Trophoblast cell (in vitro differentiated cells and primary cell): ENCODE results near the gene EFNA5.

ENCODE experiments used
- DNase-seq, 2 donors: peaks; one replicate each; pipeline ENCODE4 v3.0.0-alpha.2; 2016
- H2AFZ ChIP-seq: 2 replicates; pipeline ENCODE4 v1.6.1; 2013; ENCODE audit warnings: low read length, moderate library complexity, mild to moderate bottlenecking; ENCODE audit not compliant: insufficient read depth, poor library complexity
- H2AK5ac ChIP-seq: 2 replicates; pipeline ENCODE4 v1.6.1; 2013; ENCODE audit warnings: mild to moderate bottlenecking, low read length
- H2BK120ac ChIP-seq: 2 replicates; pipeline ENCODE4 v1.6.1; 2013; ENCODE audit warnings: low read length, mild to moderate bottlenecking, moderate library complexity; ENCODE audit not compliant: insufficient read depth, poor library complexity
- H2BK12ac ChIP-seq: 2 replicates; pipeline ENCODE4 v1.6.1; 2013; ENCODE audit warnings: mild to moderate bottlenecking, low read length, moderate library complexity
- H2BK5ac ChIP-seq: 2 replicates; pipeline ENCODE4 v1.6.1; 2013; ENCODE audit warnings: low read length, low read depth, moderate library complexity, mild to moderate bottlenecking; ENCODE audit not compliant: poor library complexity
- H3K14ac ChIP-seq: 2 replicates; pipeline ENCODE4 v1.6.1; 2013; ENCODE audit warnings: mild to moderate bottlenecking, low read length
- H3K18ac ChIP-seq: 2 replicates; pipeline ENCODE4 v1.6.1; 2013; ENCODE audit warnings: mild to moderate bottlenecking, low read length
- H3K23ac ChIP-seq: 2 replicates; pipeline ENCODE4 v1.6.1; 2013; ENCODE audit warnings: low read length
- H3K27ac ChIP-seq: 2 replicates; pipeline ENCODE4 v1.5.1; 2013; ENCODE audit warnings: low read depth, mild to moderate bottlenecking, inconsistent platforms, low read length, moderate library complexity
- H3K27me3 ChIP-seq: 2 replicates; pipeline ENCODE4 v1.6.1; 2013; ENCODE audit warnings: inconsistent platforms, mild to moderate bottlenecking, low read length, moderate library complexity; ENCODE audit not compliant: insufficient read depth
- H3K36me3 ChIP-seq, 2 experiments: 1 replicate in 1 of 2; 2 replicates in 1 of 2; pipeline ENCODE4 v1.6.1; 2013; ENCODE audit warnings: low read length in 2 of 2, mild to moderate bottlenecking in 2 of 2, moderate library complexity in 1 of 2; ENCODE audit not compliant: insufficient read depth in 2 of 2, control insufficient read depth in 1 of 2
- H3K4ac ChIP-seq: 2 replicates; pipeline ENCODE4 v1.6.1; 2013; ENCODE audit warnings: low read depth, mild to moderate bottlenecking, low read length, moderate library complexity
- H3K4me1 ChIP-seq, 2 experiments: 1 replicate in 1 of 2; 2 replicates in 1 of 2; pipeline ENCODE4 v1.6.1; 2013; ENCODE audit warnings: low read length in 2 of 2, mild to moderate bottlenecking in 2 of 2, moderate library complexity in 1 of 2; ENCODE audit not compliant: insufficient read depth in 2 of 2, control insufficient read depth in 1 of 2
- H3K4me2 ChIP-seq: 2 replicates; pipeline ENCODE4 v1.6.1; 2013; ENCODE audit warnings: inconsistent platforms, mild to moderate bottlenecking, low read length, moderate library complexity
- H3K4me3 ChIP-seq: 2 replicates; pipeline ENCODE4 v1.5.1; 2013; ENCODE audit warnings: mild to moderate bottlenecking, low read depth, low read length, inconsistent platforms
- H3K79me1 ChIP-seq: one replicate; pipeline ENCODE4 v1.6.1; 2013; ENCODE audit warnings: low read length
- H3K79me2 ChIP-seq: 2 replicates; pipeline ENCODE4 v1.6.1; 2013; ENCODE audit warnings: low read length, mild to moderate bottlenecking; ENCODE audit not compliant: control insufficient read depth, insufficient read depth, poor library complexity
- H3K9ac ChIP-seq: 2 replicates; pipeline ENCODE4 v1.6.1; 2013; ENCODE audit warnings: mild to moderate bottlenecking, low read length
- H3K9me3 ChIP-seq: 2 replicates; pipeline ENCODE4 v1.6.1; 2013; ENCODE audit warnings: low read depth, mild to moderate bottlenecking, control low read depth, inconsistent platforms, low read length; ENCODE audit not compliant: insufficient read depth
- H4K12ac ChIP-seq: 2 replicates; pipeline ENCODE4 v1.6.1; 2013; ENCODE audit warnings: low read depth, mild to moderate bottlenecking, low read length, moderate library complexity
- H4K8ac ChIP-seq: 2 replicates; pipeline ENCODE4 v1.6.1; 2013; ENCODE audit warnings: low read depth, mild to moderate bottlenecking, low read length, moderate library complexity
- H4K91ac ChIP-seq: one replicate; pipeline ENCODE4 v1.6.1; 2013; ENCODE audit warnings: low read depth, mild to moderate bottlenecking, low read length, moderate library complexity
- WGBS: extraction: QIAGEN DNeasy Blood & Tissue Kit; methylation state at CpG from one replicate; pipeline ENCODE4 v1.1.7; 2013; ENCODE audit warnings: missing lambda C conversion rate; ENCODE audit not compliant: insufficient read length, insufficient coverage; ENCODE audit errors: extremely low coverage; 5-methylcytosine and 5-hydroxymethylcytosine counted together

The EFNA5 gene

GRCh38 chr5:107631805-107632362 lies 38.9 kb downstream of the EFNA5 start:
- Histone ChIP-seq H3K9ac (no peak overlapping the region), H4K8ac (no peak overlapping the region), H3K18ac (no peak overlapping the region), H4K91ac (no peak overlapping the region), H3K79me1 (no peaks in the 10 kb centered on the region), H3K79me2 (no peaks in the 10 kb centered on the region), H4K12ac (no peak overlapping the region), H3K4me1 (no peaks in the 10 kb centered on the region), H2BK120ac (no peak overlapping the region), H3K9me3 (no peaks in the 10 kb centered on the region), H3K27ac (no peak overlapping the region), H3K4me3 (no peak overlapping the region), H2BK12ac (no peak overlapping the region), H3K4ac (no peak overlapping the region), H2AFZ (no peak overlapping the region), H3K4me2 (no peak overlapping the region), H2AK5ac (no peak overlapping the region), H2BK5ac (no peak overlapping the region), H3K14ac (no peak overlapping the region), H3K23ac (no peak overlapping the region), H3K27me3 (no peaks in the 10 kb centered on the region), H3K36me3 (no peaks in the 10 kb centered on the region)
- DNase-seq, result no peak
- WGBS, result 100% methylated on average over 2 of the region's 4 CpGs

- H4K91ac ChIP-seq, result no peak overlapping the region
- no peaks in the 10 kb centered on the region for H3K27me3 ChIP-seq
- H2BK5ac ChIP-seq, result no peak overlapping the region
- no CpG with 5 or more reads among the region's 2 CpGs for WGBS
- no peak overlapping the region for H2AK5ac ChIP-seq
- no peak overlapping the region for H3K4me3 ChIP-seq
- H4K8ac ChIP-seq, result no peak overlapping the region
- no peak overlapping the region for H3K4ac ChIP-seq
- no peaks in the 10 kb centered on the region for H3K9me3 ChIP-seq
- no peak overlapping the region for H3K27ac ChIP-seq
- H2BK120ac ChIP-seq, result no peak overlapping the region
- H3K18ac ChIP-seq, result no peak overlapping the region
- no peak overlapping the region for H2AFZ ChIP-seq
- no peaks in the 10 kb centered on the region for H3K79me1 ChIP-seq
- no peak overlapping the region for H4K12ac ChIP-seq
- H2BK12ac ChIP-seq, result no peak overlapping the region
- H3K79me2 ChIP-seq, result no peaks in the 10 kb centered on the region
- H3K4me1 ChIP-seq, result no peaks in the 10 kb centered on the region
- no peak overlapping the region for H3K14ac ChIP-seq
- no peak overlapping the region for H3K9ac ChIP-seq
- H3K4me2 ChIP-seq, result no peak overlapping the region
- peak in 1 of 2 donors; percentile 7 for DNase-seq
- no peak overlapping the region for H3K23ac ChIP-seq
- H3K36me3 ChIP-seq, result no peaks in the 10 kb centered on the region
Observed at GRCh38 chr5:107630184-107630583, 40.6 kb downstream of the EFNA5 start.

GRCh38 chr5:107624235-107624634 lies 46.5 kb downstream of the EFNA5 start:
- Histone ChIP-seq H2BK120ac (no peak overlapping the region), H3K9ac (no peak overlapping the region), H2BK5ac (no peak overlapping the region), H3K4me1 (no peaks in the 10 kb centered on the region), H3K14ac (no peak overlapping the region), H3K4ac (no peak overlapping the region), H3K79me1 (no peaks in the 10 kb centered on the region), H4K91ac (no peak overlapping the region), H3K36me3 (no peaks in the 10 kb centered on the region), H3K4me3 (no peak overlapping the region), H2AFZ (no peak overlapping the region), H3K23ac (no peak overlapping the region), H2BK12ac (no peak overlapping the region), H3K79me2 (no peaks in the 10 kb centered on the region), H3K27me3 (no peaks in the 10 kb centered on the region), H2AK5ac (no peak overlapping the region), H3K18ac (no peak overlapping the region), H3K9me3 (no peaks in the 10 kb centered on the region), H4K12ac (no peak overlapping the region), H3K27ac (no peak overlapping the region), H4K8ac (no peak overlapping the region), H3K4me2 (no peak overlapping the region)
- WGBS, result no CpG with 5 or more reads among the region's 1 CpG
- no peak for DNase-seq

- no peak overlapping the region for H4K12ac ChIP-seq
- H3K79me2 ChIP-seq, result no peaks in the 10 kb centered on the region
- H2BK12ac ChIP-seq, result no peak overlapping the region
- no peak overlapping the region for H2BK5ac ChIP-seq
- H2AFZ ChIP-seq, result no peak overlapping the region
- no peak overlapping the region for H3K9ac ChIP-seq
- H4K91ac ChIP-seq, result no peak overlapping the region
- H3K4ac ChIP-seq, result no peak overlapping the region
- WGBS, result no CpG with 5 or more reads among the region's 1 CpG
- H3K14ac ChIP-seq, result no peak overlapping the region
- no peak overlapping the region for H2AK5ac ChIP-seq
- no peak for DNase-seq
- H3K23ac ChIP-seq, result no peak overlapping the region
- H3K4me3 ChIP-seq, result no peak overlapping the region
- H3K9me3 ChIP-seq, result no peaks in the 10 kb centered on the region
- H3K27me3 ChIP-seq, result no peaks in the 10 kb centered on the region
- H2BK120ac ChIP-seq, result no peak overlapping the region
- no peak overlapping the region for H3K18ac ChIP-seq
- H3K27ac ChIP-seq, result no peak overlapping the region
- H4K8ac ChIP-seq, result no peak overlapping the region
- H3K79me1 ChIP-seq, result no peaks in the 10 kb centered on the region
- H3K4me2 ChIP-seq, result no peak overlapping the region
- no peaks in the 10 kb centered on the region for H3K4me1 ChIP-seq
- no peaks in the 10 kb centered on the region for H3K36me3 ChIP-seq
Observed at GRCh38 chr5:107621089-107621488, 49.6 kb downstream of the EFNA5 start.
